ENCODE results near the gene OR2AT4. TPM values are rescaled to one million over a fixed set of nuclear protein-coding genes. Genes with fewer than 3 reads are reported as not detected.
"Not testable (repeated sequence)": the region's sequence is repeated elsewhere in the genome, so short reads cannot be mapped to it uniquely, and the experiment has no call there.

Gene OR2AT4
- total RNA-seq, 1 donor from 2014 or later: not detected

DNA sequence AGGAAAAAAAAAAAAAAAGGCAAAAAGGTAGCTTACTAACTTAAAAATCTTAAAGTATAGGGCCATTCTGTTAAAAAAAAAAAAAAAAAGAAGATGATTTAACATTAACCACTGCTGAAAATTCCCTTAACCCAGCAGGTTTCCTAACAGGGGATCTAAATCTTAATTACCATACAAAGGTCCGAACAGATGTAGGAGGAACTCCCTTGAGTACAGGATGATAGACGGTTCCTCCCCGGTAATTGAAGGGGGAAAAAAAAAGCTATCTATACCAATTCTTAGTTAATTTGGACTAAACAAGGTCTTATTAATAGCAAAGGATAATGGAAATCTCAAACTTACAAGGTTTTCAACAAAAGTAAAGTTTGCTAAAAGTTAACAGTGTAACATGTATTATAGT lies 54.9 kb downstream of the OR2AT4 start:
- Mint-ChIP-seq H3K4me1 (ENCODE audit: low read depth) (peaks cover 23% of the 10 kb centered on the region), H3K4me3 (ENCODE audit: unreplicated experiment) (peak overlapping the region; percentile 73), H3K27ac (ENCODE audit: unreplicated experiment) (peak overlapping the region; percentile 73)
- not testable (repeated sequence) for DNase-seq (ENCODE audit: low spot score); H3K36me3 Mint-ChIP-seq (ENCODE audit: low read depth); H3K9me3 Mint-ChIP-seq (ENCODE audit: low read depth); H3K27me3 Mint-ChIP-seq (ENCODE audit: low read depth)

DNA sequence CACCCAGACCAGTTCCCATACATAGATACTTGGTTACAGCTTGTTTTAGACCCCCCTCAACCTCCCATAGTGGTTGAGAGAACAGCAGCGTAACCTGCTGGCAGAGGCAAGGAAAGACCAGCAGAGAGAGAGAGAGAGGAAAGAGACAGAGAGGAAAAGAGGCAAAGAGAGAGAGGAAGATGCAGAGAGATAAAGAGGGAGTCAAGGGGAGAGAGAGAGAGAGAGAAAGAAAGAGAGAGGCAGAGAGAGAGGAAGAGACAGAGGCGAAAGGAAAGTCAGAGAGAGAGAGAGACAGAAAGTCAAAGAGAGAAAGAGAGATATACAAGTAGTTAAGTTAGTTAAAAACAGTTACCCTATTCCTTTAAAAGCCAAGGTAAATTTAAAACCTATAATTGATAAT lies 55.4 kb downstream of the OR2AT4 start:
- peak overlapping the region; percentile 73 for H3K4me3 Mint-ChIP-seq (ENCODE audit: unreplicated experiment)
- TF ChIP-seq, protein P1, sequence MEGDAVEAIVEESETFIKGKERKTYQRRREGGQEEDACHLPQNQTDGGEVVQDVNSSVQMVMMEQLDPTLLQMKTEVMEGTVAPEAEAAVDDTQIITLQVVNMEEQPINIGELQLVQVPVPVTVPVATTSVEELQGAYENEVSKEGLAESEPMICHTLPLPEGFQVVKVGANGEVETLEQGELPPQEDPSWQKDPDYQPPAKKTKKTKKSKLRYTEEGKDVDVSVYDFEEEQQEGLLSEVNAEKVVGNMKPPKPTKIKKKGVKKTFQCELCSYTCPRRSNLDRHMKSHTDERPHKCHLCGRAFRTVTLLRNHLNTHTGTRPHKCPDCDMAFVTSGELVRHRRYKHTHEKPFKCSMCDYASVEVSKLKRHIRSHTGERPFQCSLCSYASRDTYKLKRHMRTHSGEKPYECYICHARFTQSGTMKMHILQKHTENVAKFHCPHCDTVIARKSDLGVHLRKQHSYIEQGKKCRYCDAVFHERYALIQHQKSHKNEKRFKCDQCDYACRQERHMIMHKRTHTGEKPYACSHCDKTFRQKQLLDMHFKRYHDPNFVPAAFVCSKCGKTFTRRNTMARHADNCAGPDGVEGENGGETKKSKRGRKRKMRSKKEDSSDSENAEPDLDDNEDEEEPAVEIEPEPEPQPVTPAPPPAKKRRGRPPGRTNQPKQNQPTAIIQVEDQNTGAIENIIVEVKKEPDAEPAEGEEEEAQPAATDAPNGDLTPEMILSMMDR (IDR thresholded peaks at IDR 0.05): no peak
- no peak for DNase-seq (ENCODE audit: low spot score)

DNA sequence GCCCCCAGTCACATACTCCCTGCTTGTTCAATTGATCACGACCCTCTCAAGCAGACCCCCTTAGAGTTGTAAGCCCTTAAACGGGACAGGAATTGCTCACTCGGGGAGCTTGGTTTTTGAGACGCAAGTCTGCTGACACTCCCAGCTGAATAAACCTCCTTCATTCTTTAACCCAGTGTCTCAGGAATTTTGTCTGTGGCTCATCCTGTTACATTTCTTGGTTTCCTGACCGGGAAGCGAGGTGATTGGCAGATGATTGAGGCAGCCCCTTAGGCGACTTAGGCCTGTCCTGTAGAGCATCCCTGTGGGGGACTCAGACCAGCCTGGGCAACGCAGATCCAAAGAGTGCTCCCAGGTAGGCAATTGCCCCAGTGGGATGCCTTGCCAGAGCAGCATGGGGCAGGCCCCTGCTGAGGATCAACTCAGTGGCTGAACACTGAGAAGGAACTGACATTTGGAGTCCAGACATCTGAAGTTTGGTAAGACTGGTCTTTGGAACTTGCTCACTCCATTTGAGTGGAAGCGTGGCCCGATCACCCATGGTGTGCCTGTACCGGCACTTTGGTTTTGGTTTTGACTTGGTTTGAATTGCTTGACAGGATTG lies 56.4 kb downstream of the OR2AT4 start:
- TF ChIP-seq, protein P1 (IDR thresholded peaks at IDR 0.05): no peak
- Mint-ChIP-seq H3K36me3 (ENCODE audit: low read depth) (no peaks in the 10 kb centered on the region), H3K27ac (ENCODE audit: unreplicated experiment) (peak overlapping the region; percentile 75), H3K9me3 (ENCODE audit: low read depth) (no peaks in the 10 kb centered on the region), H3K27me3 (ENCODE audit: low read depth) (no peaks in the 10 kb centered on the region), H3K4me3 (ENCODE audit: unreplicated experiment) (peak overlapping the region; percentile 73), H3K4me1 (ENCODE audit: low read depth) (peaks cover 25% of the 10 kb centered on the region)
- DNase-seq (ENCODE audit: low spot score): no peak

More for the DNA sequence above, 55.4 kb downstream of the OR2AT4 start:
- H3K4me1 Mint-ChIP-seq (ENCODE audit: low read depth): peaks cover 19% of the 10 kb centered on the region
- no peaks in the 10 kb centered on the region for H3K36me3 Mint-ChIP-seq (ENCODE audit: low read depth)
- H3K27ac Mint-ChIP-seq (ENCODE audit: unreplicated experiment): peak overlapping the region; percentile 80
- H3K27me3 Mint-ChIP-seq (ENCODE audit: low read depth): no peaks in the 10 kb centered on the region
- no peaks in the 10 kb centered on the region for H3K9me3 Mint-ChIP-seq (ENCODE audit: low read depth)

DNA sequence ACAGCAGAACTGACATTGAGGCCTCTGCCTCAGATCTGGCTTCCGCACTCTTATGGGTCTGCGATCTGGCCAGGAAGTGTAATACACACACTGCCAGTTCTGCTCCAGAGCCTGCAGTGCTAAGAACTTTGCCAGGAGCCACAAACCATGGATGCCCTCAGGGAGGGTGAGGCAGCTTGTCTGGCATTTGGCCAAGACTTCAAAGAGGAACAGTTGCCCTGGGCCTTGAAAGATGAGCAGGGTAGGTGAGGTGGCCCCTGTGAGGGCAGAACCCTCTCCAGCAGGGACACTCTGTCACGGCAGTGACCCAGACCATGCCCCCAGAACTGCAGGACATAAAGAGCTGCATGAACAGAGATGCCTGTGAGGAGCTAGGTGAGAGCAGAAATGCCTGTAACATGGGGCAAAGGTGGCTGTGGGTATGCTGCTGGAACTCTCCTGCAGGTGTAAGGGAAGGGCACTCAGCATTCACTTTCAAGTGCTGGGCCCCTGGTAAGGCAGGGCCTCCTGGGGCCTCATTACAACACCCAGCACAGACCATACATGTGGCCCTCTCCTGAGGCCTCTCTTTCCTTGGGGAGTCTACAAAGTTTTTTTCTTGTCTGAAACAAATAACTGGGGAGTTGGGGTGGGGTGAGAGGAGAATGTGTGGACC lies 60.6 kb downstream of the OR2AT4 start:
- no peaks in the 10 kb centered on the region for H3K27me3 Mint-ChIP-seq (ENCODE audit: low read depth)
- no peak overlapping the region for H3K4me3 Mint-ChIP-seq (ENCODE audit: unreplicated experiment)
- TF ChIP-seq, protein P1 (IDR thresholded peaks at IDR 0.05): no peak
- no peaks in the 10 kb centered on the region for H3K36me3 Mint-ChIP-seq (ENCODE audit: low read depth)
- H3K27ac Mint-ChIP-seq (ENCODE audit: unreplicated experiment): peak overlapping the region; percentile 32
- peaks cover 23% of the 10 kb centered on the region for H3K4me1 Mint-ChIP-seq (ENCODE audit: low read depth)
- DNase-seq (ENCODE audit: low spot score): no peak
- no peaks in the 10 kb centered on the region for H3K9me3 Mint-ChIP-seq (ENCODE audit: low read depth)

DNA sequence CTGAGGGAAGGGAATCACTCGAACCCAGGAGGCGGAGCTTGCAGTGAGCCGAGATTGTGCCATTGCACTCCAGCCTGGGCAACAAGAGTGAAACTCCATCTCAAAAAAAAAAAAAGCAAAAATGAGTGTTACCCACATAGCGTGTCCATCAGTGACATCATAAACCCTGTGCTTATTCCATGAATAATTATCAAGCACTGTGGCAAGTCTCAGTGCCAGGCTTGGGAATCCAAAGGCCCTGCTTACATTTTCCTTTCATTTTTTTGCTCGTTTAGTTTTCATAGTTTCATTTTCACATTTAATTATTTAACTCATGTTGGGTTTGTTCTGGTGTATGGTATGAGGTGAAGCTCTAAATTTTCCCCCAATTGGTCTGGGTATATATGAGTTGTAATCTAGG lies 61.4 kb downstream of the OR2AT4 start:
- Mint-ChIP-seq H3K27ac (ENCODE audit: unreplicated experiment) (no peak overlapping the region), H3K9me3 (ENCODE audit: low read depth) (no peaks in the 10 kb centered on the region), H3K4me3 (ENCODE audit: unreplicated experiment) (no peak overlapping the region), H3K27me3 (ENCODE audit: low read depth) (no peaks in the 10 kb centered on the region), H3K4me1 (ENCODE audit: low read depth) (peaks cover 21% of the 10 kb centered on the region), H3K36me3 (ENCODE audit: low read depth) (no peaks in the 10 kb centered on the region)
- TF ChIP-seq, protein P1 (IDR thresholded peaks at IDR 0.05): no peak
- no peak for DNase-seq (ENCODE audit: low spot score)

DNA sequence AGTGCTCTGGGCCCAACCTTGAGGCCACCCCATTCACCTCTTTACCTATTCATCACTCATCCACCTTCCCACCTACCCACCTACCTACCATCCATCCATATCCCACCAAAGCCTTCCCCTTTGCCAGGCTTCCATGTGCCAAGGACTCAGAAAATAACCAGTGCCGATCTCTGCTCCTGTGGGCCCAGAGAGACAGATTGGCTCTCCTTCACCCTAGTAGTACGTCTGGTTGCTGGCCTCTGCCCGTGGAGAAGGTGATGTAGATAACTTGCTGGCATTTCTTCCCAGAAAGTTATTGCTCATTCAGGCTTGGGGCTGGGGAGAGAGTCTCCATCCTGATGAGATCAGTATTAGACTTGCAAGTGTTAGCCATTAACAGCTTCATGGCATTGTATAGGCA lies 62.8 kb downstream of the OR2AT4 start:
- H3K4me1 Mint-ChIP-seq (ENCODE audit: low read depth): peaks cover 15% of the 10 kb centered on the region
- DNase-seq (ENCODE audit: low spot score): no peak
- H3K4me3 Mint-ChIP-seq (ENCODE audit: unreplicated experiment): no peak overlapping the region
- TF ChIP-seq, protein P1 (IDR thresholded peaks at IDR 0.05): no peak
- no peaks in the 10 kb centered on the region for H3K36me3 Mint-ChIP-seq (ENCODE audit: low read depth)
- no peak overlapping the region for H3K27ac Mint-ChIP-seq (ENCODE audit: unreplicated experiment)
- no peaks in the 10 kb centered on the region for H3K9me3 Mint-ChIP-seq (ENCODE audit: low read depth)
- H3K27me3 Mint-ChIP-seq (ENCODE audit: low read depth): peaks cover 2% of the 10 kb centered on the region

Data from chondrocyte (in vitro differentiated cells).